PFSK-1 (cell line): Measurements from ENCODE around the gene GRID1.

Experiments used
- FOXP2 ChIP-seq: optimal IDR thresholded peaks from 2 replicates; pipeline ENCODE3; 2011; ENCODE audit warnings: borderline replicate concordance, control low read depth, inconsistent platforms; ENCODE audit not compliant: insufficient read depth; ENCODE audit errors: extremely low read length, extremely low read depth
- POLR2AphosphoS5 ChIP-seq: IDR thresholded peaks from 2 replicates; pipeline ENCODE4 v1.6.1; 2012; ENCODE audit warnings: low read depth, mild to moderate bottlenecking, control low read depth, low read length, moderate library complexity
- SIN3A ChIP-seq: IDR thresholded peaks from 2 replicates; pipeline ENCODE4 v1.6.1; 2012; ENCODE audit warnings: mild to moderate bottlenecking, low read length, moderate library complexity, borderline replicate concordance; ENCODE audit not compliant: insufficient read depth
- TAF1 ChIP-seq: IDR thresholded peaks from 2 replicates; pipeline ENCODE4 v1.6.1; 2012; ENCODE audit warnings: low read length, control low read depth, borderline replicate concordance; ENCODE audit not compliant: insufficient read depth
- TF ChIP-seq, protein P1 (sequence below), 2 experiments: IDR thresholded peaks; 2 replicates each; pipeline versions ENCODE4 v1.6.1 to v1.8.0; 2011 to 2012; ENCODE audit warnings: low read depth in 2 of 2, low read length in 2 of 2, control low read depth in 1 of 2, inconsistent platforms in 1 of 2, mild to moderate bottlenecking in 1 of 2, moderate library complexity in 1 of 2; ENCODE audit not compliant: insufficient read depth in 1 of 2

GRID1 gene

DNA sequence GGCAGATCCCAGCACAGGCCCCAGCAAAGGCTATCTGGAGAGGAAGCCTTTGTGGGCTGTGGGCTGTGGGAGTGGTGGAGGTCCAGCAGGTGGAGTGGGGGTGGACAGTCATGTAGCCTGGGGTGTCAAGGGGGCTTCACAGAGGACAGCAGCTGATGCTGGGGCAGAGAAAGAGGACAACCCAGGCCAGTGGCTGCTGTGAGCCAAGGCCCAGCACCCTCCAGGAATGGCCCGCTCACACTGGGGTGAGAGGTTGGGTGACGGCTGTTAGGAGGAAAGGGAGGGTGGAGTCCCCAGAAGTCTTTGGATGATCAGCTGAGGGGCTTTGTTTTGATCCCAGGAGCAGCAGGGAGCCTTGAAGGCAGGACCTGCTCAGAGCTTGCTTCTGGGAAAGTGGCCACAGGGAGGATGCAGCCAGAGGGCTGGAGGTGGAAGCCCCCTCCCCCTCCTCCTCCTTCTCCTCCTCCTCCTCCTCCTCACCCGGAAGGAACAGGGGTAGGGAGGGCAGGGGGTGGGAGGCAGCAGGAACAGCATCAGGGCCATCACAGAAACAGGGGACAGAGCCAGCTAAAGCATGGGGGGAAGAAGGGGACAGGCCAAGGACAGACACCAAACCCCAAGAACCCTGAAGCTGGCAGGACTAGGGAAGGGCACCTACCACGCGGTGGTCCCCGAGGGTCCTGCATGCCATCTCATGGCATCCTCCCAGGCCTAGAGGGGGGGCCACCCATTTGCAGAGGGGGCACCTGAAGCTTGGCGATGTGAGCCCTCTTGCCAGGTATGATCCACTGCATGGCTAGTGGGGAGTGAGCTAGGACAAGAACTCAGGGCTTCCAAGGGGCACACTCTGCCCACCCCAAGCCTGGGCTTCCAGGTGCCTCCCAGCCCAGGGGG lies 144.9 kb downstream of the GRID1 start:
- no peak for TF ChIP-seq SIN3A
- TF ChIP-seq, protein P1, sequence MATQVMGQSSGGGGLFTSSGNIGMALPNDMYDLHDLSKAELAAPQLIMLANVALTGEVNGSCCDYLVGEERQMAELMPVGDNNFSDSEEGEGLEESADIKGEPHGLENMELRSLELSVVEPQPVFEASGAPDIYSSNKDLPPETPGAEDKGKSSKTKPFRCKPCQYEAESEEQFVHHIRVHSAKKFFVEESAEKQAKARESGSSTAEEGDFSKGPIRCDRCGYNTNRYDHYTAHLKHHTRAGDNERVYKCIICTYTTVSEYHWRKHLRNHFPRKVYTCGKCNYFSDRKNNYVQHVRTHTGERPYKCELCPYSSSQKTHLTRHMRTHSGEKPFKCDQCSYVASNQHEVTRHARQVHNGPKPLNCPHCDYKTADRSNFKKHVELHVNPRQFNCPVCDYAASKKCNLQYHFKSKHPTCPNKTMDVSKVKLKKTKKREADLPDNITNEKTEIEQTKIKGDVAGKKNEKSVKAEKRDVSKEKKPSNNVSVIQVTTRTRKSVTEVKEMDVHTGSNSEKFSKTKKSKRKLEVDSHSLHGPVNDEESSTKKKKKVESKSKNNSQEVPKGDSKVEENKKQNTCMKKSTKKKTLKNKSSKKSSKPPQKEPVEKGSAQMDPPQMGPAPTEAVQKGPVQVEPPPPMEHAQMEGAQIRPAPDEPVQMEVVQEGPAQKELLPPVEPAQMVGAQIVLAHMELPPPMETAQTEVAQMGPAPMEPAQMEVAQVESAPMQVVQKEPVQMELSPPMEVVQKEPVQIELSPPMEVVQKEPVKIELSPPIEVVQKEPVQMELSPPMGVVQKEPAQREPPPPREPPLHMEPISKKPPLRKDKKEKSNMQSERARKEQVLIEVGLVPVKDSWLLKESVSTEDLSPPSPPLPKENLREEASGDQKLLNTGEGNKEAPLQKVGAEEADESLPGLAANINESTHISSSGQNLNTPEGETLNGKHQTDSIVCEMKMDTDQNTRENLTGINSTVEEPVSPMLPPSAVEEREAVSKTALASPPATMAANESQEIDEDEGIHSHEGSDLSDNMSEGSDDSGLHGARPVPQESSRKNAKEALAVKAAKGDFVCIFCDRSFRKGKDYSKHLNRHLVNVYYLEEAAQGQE (IDR thresholded peaks at IDR 0.05; ENCODE audit: insufficient read depth in 1 of 2, low read depth in 2 of 2, low read length in 2 of 2): no peak
- TF ChIP-seq TAF1: no peak
- TF ChIP-seq POLR2AphosphoS5: no peak
- TF ChIP-seq FOXP2: no peak

GRCh38 chr10:86220626-86221025 lies 146.0 kb downstream of the GRID1 start:
- TF ChIP-seq POLR2AphosphoS5: no peak
- TF ChIP-seq TAF1: no peak
- no peak for TF ChIP-seq FOXP2
- TF ChIP-seq, protein P1 (IDR thresholded peaks at IDR 0.05; ENCODE audit: insufficient read depth in 1 of 2, low read depth in 2 of 2, low read length in 2 of 2): no peak
- TF ChIP-seq SIN3A: no peak

DNA sequence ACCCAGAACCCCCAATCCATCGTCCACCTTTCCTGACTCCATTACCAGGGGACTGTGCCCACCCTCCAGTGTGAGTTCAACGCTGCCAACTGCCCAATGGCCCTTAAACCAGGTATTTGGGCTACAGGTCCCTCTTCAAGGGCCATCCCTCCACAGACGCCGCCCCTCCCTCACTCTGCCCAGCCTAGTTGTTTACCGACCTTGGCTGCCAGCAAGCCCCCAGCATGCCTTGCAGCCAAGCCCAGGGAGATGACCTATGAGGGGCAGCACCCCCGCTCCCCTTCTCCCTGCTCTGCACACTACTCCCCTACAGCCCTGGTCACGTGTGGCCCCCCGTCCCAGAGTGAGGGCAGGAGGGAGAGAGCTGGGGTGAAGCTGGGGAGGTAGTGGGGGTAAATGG lies 147.3 kb downstream of the GRID1 start:
- TF ChIP-seq TAF1 (no peak), FOXP2 (no peak), SIN3A (no peak)

GRCh38 chr10:86218842-86219241 lies 147.8 kb downstream of the GRID1 start:
- TF ChIP-seq, protein P1 (IDR thresholded peaks at IDR 0.05; ENCODE audit: insufficient read depth in 1 of 2, low read depth in 2 of 2, low read length in 2 of 2): no peak
- TF ChIP-seq POLR2AphosphoS5: no peak
- no peak for TF ChIP-seq SIN3A
- TF ChIP-seq FOXP2: no peak
- TF ChIP-seq TAF1: no peak

DNA sequence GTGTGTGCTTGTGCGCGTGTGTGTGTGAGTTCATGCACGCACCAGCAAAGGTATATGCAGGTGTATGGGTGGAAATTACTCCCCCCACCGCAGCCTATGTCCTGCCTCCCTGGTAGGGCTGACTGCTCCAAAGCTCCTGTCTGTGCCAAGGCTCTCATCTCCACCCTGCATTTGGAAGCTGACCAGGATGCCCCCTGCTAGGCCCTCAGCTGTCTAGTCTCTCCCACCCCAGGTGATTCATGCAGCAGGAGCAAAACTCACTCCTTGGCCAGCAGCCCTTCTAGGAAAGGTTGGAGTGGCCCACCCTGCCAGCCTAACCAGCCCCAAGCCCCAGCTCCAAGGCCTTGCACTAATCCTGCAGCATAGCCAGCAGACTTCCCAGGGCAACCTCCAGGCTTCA lies 148.4 kb downstream of the GRID1 start:
- TF ChIP-seq, protein P1 (IDR thresholded peaks at IDR 0.05; ENCODE audit: insufficient read depth in 1 of 2, low read depth in 2 of 2, low read length in 2 of 2): no peak
- no peak for TF ChIP-seq FOXP2
